ENCODE data around the gene PIAS1. TPM values are rescaled to one million over a fixed set of nuclear protein-coding genes. Genes with fewer than 3 reads are reported as not detected.

PIAS1 gene
- total RNA-seq, 1 experiment from 2014 or later: 25.9 TPM

DNA sequence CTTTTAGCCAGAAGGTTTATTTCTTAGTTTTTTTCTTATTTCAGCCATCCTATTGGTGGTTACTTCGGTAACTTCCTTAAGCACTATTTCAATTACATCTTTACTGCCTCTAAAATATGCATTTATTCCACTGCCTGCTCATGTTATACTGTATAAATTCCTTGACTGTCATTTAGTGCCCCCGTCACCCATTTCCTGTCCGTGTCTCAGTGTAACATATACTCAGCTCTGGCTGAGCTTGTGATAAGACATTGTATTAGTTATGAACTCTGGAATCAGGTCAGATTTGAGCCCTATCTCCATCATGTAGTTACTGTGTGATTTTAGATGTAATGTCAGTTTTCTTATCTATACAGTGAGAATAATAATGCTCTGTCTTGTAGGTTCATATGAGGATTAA is 24.2 kb downstream of the PIAS1 start:
- no peaks in the 10 kb centered on the region for H3K9me3 ChIP-seq (ENCODE audit: control insufficient read depth in 1 of 2, insufficient read depth in 1 of 2, low read depth in 1 of 2, low read length in 2 of 2)
- no peak overlapping the region for H2AFZ ChIP-seq (ENCODE audit: low read depth, low read length, poor library complexity, severe bottlenecking)
- ChIA-PET RAD21 (ENCODE audit: low non-redundant PET in 1 of 2, low total read pairs in 2 of 2, uncharacterized antibody in 2 of 2, unreplicated experiment in 2 of 2) (no interaction called here), POLR2A (no interaction called here), CTCF (no interaction called here)
- ATAC-seq: no peak
- no peaks in the 10 kb centered on the region for H3K36me3 ChIP-seq (ENCODE audit: control insufficient read depth in 1 of 2, insufficient read depth in 2 of 2, low read length in 2 of 2)
- no peak overlapping the region for H3K9ac ChIP-seq (ENCODE audit: low read length)
- peaks cover 99% of the 10 kb centered on the region for H3K79me2 ChIP-seq (ENCODE audit: insufficient read depth, low read length)
- DNase-seq (ENCODE audit: low read depth, low spot score): no peak
- no peak overlapping the region for H3K4me2 ChIP-seq (ENCODE audit: low read length)
- H3K4me1 ChIP-seq (ENCODE audit: control insufficient read depth in 1 of 2, insufficient read depth in 2 of 2, low read length in 2 of 2): no peaks in the 10 kb centered on the region
- H3K4me3 ChIP-seq (replicated peaks in 1 of 2; ENCODE audit: low read depth in 1 of 2, low read length in 2 of 2): no peak overlapping the region
- no peak overlapping the region for H3K27ac ChIP-seq (ENCODE audit: low read depth, low read length)
- BruUV-seq (replicated peaks): no TSS peak
- no peaks in the 10 kb centered on the region for H3K27me3 ChIP-seq (ENCODE audit: insufficient read depth, low read length)
- H3K9me2 ChIP-seq (ENCODE audit: insufficient read depth): no peaks in the 10 kb centered on the region
- intact Hi-C loops (cut with micrococcal nuclease): no loop called here
- peaks cover 7% of the 10 kb centered on the region for H4K20me1 ChIP-seq (ENCODE audit: insufficient read depth)
- TF ChIP-seq SIN3A (IDR thresholded peaks at IDR 0.05; ENCODE audit: low read depth): no peak
- TF ChIP-seq CEBPB (IDR thresholded peaks at IDR 0.05; ENCODE audit: low read depth): no peak
- no peak for TF ChIP-seq SP1 (IDR thresholded peaks at IDR 0.05; ENCODE audit: low read depth)
- TF ChIP-seq, protein P1, sequence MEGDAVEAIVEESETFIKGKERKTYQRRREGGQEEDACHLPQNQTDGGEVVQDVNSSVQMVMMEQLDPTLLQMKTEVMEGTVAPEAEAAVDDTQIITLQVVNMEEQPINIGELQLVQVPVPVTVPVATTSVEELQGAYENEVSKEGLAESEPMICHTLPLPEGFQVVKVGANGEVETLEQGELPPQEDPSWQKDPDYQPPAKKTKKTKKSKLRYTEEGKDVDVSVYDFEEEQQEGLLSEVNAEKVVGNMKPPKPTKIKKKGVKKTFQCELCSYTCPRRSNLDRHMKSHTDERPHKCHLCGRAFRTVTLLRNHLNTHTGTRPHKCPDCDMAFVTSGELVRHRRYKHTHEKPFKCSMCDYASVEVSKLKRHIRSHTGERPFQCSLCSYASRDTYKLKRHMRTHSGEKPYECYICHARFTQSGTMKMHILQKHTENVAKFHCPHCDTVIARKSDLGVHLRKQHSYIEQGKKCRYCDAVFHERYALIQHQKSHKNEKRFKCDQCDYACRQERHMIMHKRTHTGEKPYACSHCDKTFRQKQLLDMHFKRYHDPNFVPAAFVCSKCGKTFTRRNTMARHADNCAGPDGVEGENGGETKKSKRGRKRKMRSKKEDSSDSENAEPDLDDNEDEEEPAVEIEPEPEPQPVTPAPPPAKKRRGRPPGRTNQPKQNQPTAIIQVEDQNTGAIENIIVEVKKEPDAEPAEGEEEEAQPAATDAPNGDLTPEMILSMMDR (IDR thresholded peaks at IDR 0.05 in 2 of 3, conservative IDR thresholded peaks at IDR 0.05 in 1 of 3; ENCODE audit: borderline replicate concordance in 1 of 3, insufficient read depth in 1 of 3, low read depth in 2 of 3, low read length in 2 of 3): no peak

DNA sequence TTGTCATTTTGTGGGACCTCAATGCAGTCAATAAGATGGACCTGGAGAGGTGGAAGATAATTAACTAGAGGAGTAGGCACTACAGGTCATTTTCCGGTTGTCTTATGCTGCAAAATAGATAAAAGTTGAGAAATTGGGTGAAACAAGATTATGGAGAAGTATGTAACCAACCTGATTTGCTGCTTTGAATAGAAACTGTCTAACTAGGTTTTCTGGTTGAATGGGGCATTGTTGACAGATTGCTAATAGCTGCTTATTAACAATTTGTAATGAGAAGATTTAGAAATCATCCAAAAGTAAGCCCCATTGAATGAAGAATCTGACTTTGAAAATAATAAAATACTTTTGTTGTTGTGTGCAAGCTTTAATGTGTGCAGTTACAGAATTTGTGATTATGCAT is 26.2 kb downstream of the PIAS1 start:
- no peak overlapping the region for H3K4me2 ChIP-seq (ENCODE audit: low read length)
- no peaks in the 10 kb centered on the region for H3K27me3 ChIP-seq (ENCODE audit: insufficient read depth, low read length)
- no peaks in the 10 kb centered on the region for H3K9me3 ChIP-seq (ENCODE audit: control insufficient read depth in 1 of 2, insufficient read depth in 1 of 2, low read depth in 1 of 2, low read length in 2 of 2)
- H3K27ac ChIP-seq (ENCODE audit: low read depth, low read length): no peak overlapping the region
- BruUV-seq (replicated peaks): no TSS peak
- H3K9me2 ChIP-seq (ENCODE audit: insufficient read depth): no peaks in the 10 kb centered on the region
- no peaks in the 10 kb centered on the region for H3K36me3 ChIP-seq (ENCODE audit: control insufficient read depth in 1 of 2, insufficient read depth in 2 of 2, low read length in 2 of 2)
- DNase-seq (ENCODE audit: low read depth, low spot score) (no peak), ATAC-seq (no peak)
- ChIA-PET RAD21 (ENCODE audit: low non-redundant PET in 1 of 2, low total read pairs in 2 of 2, uncharacterized antibody in 2 of 2, unreplicated experiment in 2 of 2) (no interaction called here), POLR2A (interaction anchor here (0.6 kb wide), 1 partner anchor 122 kb away, joined by 3 read pairs; no protein-coding TSS in a partner anchor), CTCF (no interaction called here)
- no peaks in the 10 kb centered on the region for H3K4me1 ChIP-seq (ENCODE audit: control insufficient read depth in 1 of 2, insufficient read depth in 2 of 2, low read length in 2 of 2)
- peaks cover 9% of the 10 kb centered on the region for H4K20me1 ChIP-seq (ENCODE audit: insufficient read depth)
- intact Hi-C loops (cut with micrococcal nuclease): no loop called here
- H3K4me3 ChIP-seq (replicated peaks in 1 of 2; ENCODE audit: low read depth in 1 of 2, low read length in 2 of 2): no peak overlapping the region
- TF ChIP-seq, protein P1 (IDR thresholded peaks at IDR 0.05 in 2 of 3, conservative IDR thresholded peaks at IDR 0.05 in 1 of 3; ENCODE audit: borderline replicate concordance in 1 of 3, insufficient read depth in 1 of 3, low read depth in 2 of 3, low read length in 2 of 3): no peak
- TF ChIP-seq TCF7L2 (IDR thresholded peaks at IDR 0.05; ENCODE audit: borderline replicate concordance, extremely low read depth, insufficient read depth, insufficient read length) (no peak), EZH2phosphoT487 (IDR thresholded peaks at IDR 0.05; ENCODE audit: borderline replicate concordance) (no peak), SP1 (IDR thresholded peaks at IDR 0.05; ENCODE audit: low read depth) (no peak), ELF1 (IDR thresholded peaks at IDR 0.05; ENCODE audit: borderline replicate concordance, low read depth) (no peak), POLR2AphosphoS5 (IDR thresholded peaks at IDR 0.05; ENCODE audit: low read depth, low read length) (no peak), ZNF274 (IDR thresholded peaks at IDR 0.05; ENCODE audit: low read depth, low read length) (no peak), YY1 (IDR thresholded peaks at IDR 0.05; ENCODE audit: extremely low read depth, insufficient replicate concordance, low read depth, low read length) (no peak), SIN3A (IDR thresholded peaks at IDR 0.05; ENCODE audit: low read depth) (no peak), RAD21 (IDR thresholded peaks at IDR 0.05; ENCODE audit: low read depth) (no peak), ATF3 (IDR thresholded peaks at IDR 0.05) (no peak), EGR1 (IDR thresholded peaks at IDR 0.05; ENCODE audit: low read depth) (no peak), POLR2A (IDR thresholded peaks at IDR 0.05; ENCODE audit: borderline replicate concordance, extremely low read depth, insufficient read depth, insufficient read length) (no peak), EZH2 (IDR thresholded peaks at IDR 0.05) (no peak)
- TF ChIP-seq, protein P2, sequence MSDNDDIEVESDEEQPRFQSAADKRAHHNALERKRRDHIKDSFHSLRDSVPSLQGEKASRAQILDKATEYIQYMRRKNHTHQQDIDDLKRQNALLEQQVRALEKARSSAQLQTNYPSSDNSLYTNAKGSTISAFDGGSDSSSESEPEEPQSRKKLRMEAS (IDR thresholded peaks at IDR 0.05): no peak
- peaks cover 99% of the 10 kb centered on the region for H3K79me2 ChIP-seq (ENCODE audit: insufficient read depth, low read length)
- H2AFZ ChIP-seq (ENCODE audit: low read depth, low read length, poor library complexity, severe bottlenecking): no peak overlapping the region
- no peak overlapping the region for H3K9ac ChIP-seq (ENCODE audit: low read length)

Measured in HCT116 (cell line).